T-helper 2 cell (primary cell): Measurements from ENCODE around the gene TMEM86B.
"Not testable (repeated sequence)": the region's sequence is repeated elsewhere in the genome, so short reads cannot be mapped to it uniquely, and the experiment has no call there.

Experiments
- DNase-seq, 5 experiments: peaks; one replicate each; pipeline versions ENCODE4 v3.0.0 to v3.0.0-alpha.2; 2012 to 2022

The TMEM86B gene

DNA sequence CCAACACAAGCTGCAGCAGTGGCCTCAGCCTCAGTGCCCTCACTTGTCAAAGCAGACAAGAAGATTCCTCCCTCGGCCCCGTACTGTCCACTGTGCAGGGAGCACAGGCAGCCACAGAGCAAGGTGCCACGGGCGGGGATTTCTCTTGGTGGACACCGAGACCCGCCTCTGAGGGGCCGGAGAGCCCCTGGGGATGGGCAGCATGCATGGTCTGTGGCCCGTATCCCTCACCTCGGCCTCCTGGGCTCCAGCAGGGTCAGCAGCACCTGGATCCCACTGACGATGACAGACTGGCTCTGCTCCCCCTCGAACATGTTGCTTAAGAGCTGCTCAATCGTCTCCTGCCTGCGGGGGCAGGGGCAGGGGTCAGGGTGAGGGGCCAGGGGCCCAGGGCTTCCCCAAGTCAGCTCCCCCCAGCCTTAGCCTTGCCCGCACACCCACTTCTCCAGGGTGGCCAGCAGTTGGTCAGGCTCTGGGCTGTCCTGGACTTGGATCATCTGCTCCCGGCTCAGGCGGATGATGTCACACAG lies 13.4 kb upstream of the TMEM86B start:
- DNase-seq: no peak

GRCh38 chr19:55241143-55241934 lies 12.8 kb upstream of the TMEM86B start:
- no peak for DNase-seq

GRCh38 chr19:55240713-55241020 lies 12.1 kb upstream of the TMEM86B start:
- DNase-seq: no peak

DNA sequence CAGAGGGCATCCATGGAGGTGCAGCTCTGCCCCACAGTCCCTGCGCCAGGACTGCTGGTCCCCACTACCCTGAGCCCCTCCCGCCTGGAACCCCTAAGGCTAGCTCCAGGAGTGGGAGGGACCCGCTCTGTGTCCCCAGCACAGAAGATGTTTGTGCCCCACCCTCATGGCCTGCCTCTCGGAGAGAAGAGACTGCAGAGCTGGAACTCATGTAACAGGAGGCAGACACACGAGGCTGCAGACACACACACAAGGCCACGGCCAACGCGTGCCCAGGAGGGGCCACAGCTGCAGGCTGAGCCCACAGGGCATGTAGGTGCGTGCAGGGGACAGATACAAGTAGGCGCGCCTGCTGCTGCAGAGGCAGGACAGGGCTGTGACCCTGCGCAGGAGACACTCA lies 10.4 kb upstream of the TMEM86B start:
- no peak for DNase-seq

DNA sequence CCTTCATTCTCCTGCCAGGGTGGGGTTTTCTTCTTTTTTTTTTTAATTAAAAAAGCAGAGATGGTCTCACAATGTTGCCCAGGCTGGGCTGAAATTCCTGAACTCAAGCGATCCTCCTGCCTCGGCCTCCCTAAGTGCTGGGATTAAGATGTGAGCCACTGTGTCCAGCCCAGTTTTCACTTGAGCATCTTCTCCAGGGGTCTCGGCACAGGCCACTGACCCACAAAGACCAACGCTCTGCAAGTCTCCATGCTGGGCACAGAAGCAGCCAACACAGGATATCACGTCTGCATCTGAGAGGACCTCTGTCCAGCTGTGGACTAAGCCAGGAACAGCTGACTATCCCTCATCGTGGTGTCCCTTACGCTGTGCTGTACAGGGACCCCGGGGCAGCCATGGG lies 9.5 kb upstream of the TMEM86B start:
- no peak for DNase-seq

- DNase-seq: no peak
Observed at GRCh38 chr19:55232986-55233385, 4.4 kb upstream of the TMEM86B start.

DNA sequence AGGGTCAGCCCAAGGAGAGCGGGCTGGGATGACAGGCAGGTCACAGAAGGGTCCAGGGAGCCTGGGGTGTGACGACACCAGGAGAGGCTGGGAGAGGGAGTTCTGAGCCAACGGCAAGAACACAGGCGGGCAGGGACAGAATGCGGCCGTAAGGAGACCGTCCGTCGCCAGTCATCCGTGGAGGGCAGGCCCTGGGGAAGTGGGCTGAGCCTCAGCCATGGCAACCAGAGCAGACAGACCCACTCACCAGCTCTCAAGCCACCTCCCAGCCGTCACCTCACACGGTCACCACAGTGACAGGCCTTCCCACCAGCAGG lies 3.7 kb upstream of the TMEM86B start:
- DNase-seq: no peak

DNA sequence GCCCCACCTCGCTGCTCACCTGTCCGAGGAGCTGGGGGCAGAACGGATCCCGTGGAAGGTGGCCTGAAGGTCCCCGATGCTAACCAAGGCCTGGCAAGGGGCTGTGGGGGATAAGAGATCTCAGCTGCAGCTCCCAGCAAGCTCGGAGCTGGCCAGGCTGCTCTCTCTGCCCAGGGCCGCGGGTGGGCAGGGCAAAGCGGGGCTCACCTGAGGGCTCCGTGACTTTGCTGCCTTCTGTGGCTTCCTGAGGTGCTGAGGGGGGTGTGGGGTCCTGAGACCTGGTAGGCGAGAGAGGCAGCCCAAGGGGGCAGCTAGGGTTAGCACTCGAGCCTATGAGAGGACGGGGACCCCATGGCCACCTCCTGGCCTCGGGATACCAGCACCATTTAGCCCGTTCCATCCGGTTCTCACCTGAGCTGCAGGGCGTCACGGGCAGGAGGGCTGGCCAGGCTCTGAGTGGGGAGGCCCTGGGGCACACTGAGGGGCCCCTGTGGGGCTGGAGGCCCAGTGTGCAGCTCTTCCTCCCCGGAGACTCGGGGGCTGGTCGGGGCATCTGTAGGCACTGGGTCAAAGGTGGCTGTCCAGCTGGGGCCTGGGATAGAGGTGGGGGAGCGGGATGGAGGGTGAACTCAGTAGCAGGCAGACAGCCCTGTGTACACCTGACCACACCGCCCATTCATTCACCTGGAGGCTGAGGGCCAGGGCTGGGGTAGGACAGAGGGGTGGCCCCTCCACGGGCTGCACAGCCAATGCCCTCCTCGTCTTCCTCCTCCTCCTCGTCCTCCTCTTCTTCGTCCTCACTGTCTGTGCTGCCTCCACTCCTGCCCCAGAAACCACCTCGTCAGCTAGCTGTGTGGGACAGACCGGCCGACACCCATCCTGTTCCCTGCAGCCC lies 3.1 kb upstream of the TMEM86B start:
- DNase-seq: no peak

DNA sequence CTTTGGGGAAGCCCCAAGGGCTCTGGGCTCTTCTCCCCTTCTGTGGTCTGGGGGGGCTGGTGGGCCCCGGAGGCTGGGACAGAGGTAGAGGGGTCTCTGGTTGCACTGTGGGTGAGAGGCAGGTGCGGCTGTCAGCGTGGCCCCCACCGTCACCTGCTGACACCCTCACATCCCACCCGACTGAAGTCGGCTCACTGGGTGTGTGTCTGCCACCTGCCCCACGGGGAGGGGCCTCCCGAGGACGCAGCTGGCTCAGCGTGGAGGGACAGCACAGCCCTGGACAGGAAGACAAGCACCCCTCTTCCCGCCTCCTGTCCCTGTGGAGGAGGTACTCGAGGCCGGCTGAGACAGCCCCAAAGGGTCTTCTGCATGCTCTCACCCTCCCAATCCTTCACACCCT lies 2.2 kb upstream of the TMEM86B start:
- no peak for DNase-seq

- DNase-seq: no peak
Observed at GRCh38 chr19:55230329-55230728, 1.8 kb upstream of the TMEM86B start.

DNA sequence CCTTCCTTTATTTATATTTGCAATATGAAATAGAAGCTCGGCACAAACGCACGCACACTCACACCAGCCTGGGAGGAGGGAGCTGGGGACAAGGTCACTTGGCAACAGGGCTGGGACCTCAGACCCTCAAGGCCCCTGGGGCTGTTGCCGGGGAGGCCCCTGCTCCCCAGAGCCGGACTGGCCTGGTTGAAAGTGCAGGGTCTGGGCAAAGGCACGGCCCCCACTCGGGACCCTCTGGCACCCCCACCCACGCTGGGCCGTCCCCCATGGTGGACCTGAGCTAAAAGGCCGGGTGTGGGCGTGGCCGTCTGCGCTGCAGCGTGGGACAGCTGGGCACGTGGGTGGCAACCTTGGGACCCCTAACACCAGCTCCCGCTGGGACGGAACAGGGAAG lies 1.2 kb upstream of the TMEM86B start:
- DNase-seq: no peak

- no peak for DNase-seq
Observed at GRCh38 chr19:55229145-55229788, 704 bp upstream of the TMEM86B start.

GRCh38 chr19:55228015-55228391 lies 560 bp downstream of the TMEM86B start:
- DNase-seq: no peak

GRCh38 chr19:55227241-55228014 lies 1.1 kb downstream of the TMEM86B start:
- DNase-seq: no peak

- DNase-seq: no peak
Observed at GRCh38 chr19:55226788-55227187, 1.8 kb downstream of the TMEM86B start.

DNA sequence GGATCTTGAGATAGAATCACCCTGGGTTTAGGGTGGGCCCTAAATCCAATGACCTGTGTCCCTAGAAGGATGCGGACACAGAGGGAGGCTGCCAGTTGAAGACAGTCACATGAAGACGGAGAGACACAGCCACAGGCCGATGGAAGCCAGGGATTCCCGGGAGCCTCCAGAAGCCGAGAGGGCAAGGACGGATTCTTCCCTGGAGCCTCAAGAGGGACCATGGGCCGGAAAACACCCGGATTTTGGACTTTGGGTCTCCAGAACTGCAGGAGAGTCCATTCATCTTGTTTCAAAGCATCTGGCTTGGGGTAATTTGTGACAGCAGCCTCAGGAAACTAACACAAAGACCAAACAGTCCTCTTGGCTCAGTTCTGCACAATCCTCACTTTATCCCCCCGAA lies 2.3 kb downstream of the TMEM86B start:
- no peak for DNase-seq

DNA sequence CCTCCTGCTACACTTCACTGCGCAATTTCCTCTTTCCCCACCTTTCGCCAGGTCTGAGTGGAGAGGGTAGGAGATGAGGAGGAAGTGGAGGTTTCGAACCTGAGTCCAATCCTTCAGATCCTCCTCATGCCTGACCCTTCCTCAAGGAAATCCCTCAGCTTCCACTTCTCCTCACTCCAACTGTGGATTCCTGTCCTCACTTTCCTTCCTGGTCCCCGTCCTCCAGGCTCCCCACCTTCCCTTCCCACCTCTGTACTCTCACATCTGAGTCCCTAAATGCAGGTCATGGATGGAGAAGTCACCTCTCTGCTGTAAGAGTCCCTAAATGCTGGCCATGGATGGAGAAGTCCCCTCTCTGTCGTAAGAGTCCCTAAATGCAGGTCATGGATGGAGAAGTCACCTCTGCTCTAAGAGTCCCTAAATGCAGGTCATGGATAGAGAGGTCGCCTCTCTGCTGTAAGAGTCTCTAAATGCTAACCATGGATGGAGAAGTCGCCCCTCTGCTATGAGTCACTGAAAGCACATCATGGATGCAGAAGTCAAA lies 3.1 kb downstream of the TMEM86B start:
- no peak for DNase-seq

- DNase-seq: not testable (repeated sequence)
Observed at GRCh38 chr19:55224679-55225414, 3.7 kb downstream of the TMEM86B start.

DNA sequence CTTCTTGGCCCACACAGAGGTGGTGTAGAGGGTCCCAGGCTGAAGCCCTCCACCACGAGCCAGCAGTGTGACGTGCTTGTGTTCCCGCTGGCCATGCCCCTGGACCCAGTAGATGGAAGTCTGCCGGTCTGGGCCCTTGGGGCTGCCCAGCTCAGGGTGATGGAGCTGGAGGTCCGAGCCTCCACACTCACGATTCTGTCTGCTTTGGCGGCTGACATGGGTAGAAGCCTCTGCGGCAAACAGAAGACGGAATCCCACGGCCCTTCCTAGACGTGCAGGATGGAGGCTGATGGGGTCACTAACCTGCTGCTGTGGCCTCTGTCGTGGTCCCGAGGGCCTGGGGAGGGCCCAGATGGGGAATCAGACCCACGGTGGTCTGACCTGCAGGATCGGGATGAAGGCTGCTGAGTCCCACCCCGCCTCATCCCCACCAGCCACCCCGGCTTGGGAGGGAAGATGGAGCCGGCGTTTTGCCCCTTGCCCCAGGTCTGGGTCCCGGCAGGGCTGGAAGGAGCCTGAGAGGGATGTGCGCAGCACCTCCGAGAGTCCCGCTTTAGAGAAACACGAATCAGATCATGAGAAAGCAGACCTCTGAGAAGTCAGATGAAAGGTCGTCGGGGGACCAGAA lies 4.4 kb downstream of the TMEM86B start:
- DNase-seq: no peak

GRCh38 chr19:55223291-55224037 lies 5.1 kb downstream of the TMEM86B start:
- no peak for DNase-seq

GRCh38 chr19:55220525-55220924 lies 8.0 kb downstream of the TMEM86B start:
- DNase-seq: no peak
